A549 (cell line): ENCODE results near the gene COG3.

Experiments
- CBX8 ChIP-seq: fragments of 200-600 bp; sonication (generic); IDR thresholded peaks from 2 replicates; pipeline ENCODE4 v1.6.1; 2016
- CTCF ChIP-seq: fragments of >200 bp; sonication (Bioruptor Twin); formaldehyde crosslinking; IDR thresholded peaks from 3 replicates; pipeline ENCODE4 v1.5.1; 2016
- MAFK ChIP-seq: fragments of 450-650 bp; IDR thresholded peaks from 2 replicates; pipeline ENCODE4 v1.6.1; 2014; ENCODE audit not compliant: partially characterized antibody
- MYC ChIP-seq: IDR thresholded peaks from 2 replicates; pipeline ENCODE4 v1.6.1; 2012; ENCODE audit warnings: mild to moderate bottlenecking, inconsistent platforms, low read length, improper control_type of control experiment, borderline replicate concordance
- POLR2A ChIP-seq: IDR thresholded peaks from 2 replicates; pipeline ENCODE4 v1.6.1; 2012; ENCODE audit warnings: mild to moderate bottlenecking, low read length
- RAD21 ChIP-seq, 2 experiments: fragments of >200 bp in 1 of 2; sonication (Bioruptor Twin) in 1 of 2; formaldehyde crosslinking in 1 of 2; IDR thresholded peaks in 1 of 2; conservative IDR thresholded peaks in 1 of 2; 2 replicates in 1 of 2; 3 replicates in 1 of 2; pipeline ENCODE4 v1.6.1; 2012 to 2018; ENCODE audit warnings: inconsistent platforms in 1 of 2
- RCOR1 ChIP-seq: fragments of 150-350 bp; IDR thresholded peaks from 2 replicates; pipeline ENCODE4 v1.6.1; 2014; ENCODE audit warnings: antibody characterized with exemption, low read length, low read depth
- RFX5 ChIP-seq: fragments of 450-650 bp; IDR thresholded peaks from 2 replicates; pipeline ENCODE4 v1.7.1; 2014; ENCODE audit warnings: antibody characterized with exemption, mild to moderate bottlenecking, moderate library complexity
- ZFP36 ChIP-seq: fragments of 450-650 bp; IDR thresholded peaks from 2 replicates; pipeline ENCODE4 v1.6.1; 2014; ENCODE audit warnings: borderline replicate concordance; ENCODE audit not compliant: partially characterized antibody
- ZNF302 ChIP-seq: fragments of 250-450 bp; sonication (Bioruptor Pico); IDR thresholded peaks from 2 replicates; pipeline ENCODE4 v1.9.0; 2021; ENCODE audit warnings: inconsistent platforms, mild to moderate bottlenecking, moderate library complexity
- TF ChIP-seq, protein P1 (sequence below): fragments of 200-600 bp; sonication (generic); IDR thresholded peaks from 2 replicates; pipeline ENCODE4 v1.6.1; 2016; ENCODE audit warnings: antibody characterized with exemption, mild to moderate bottlenecking, moderate library complexity
- TF ChIP-seq, protein P2 (sequence below): fragments of >200 bp; sonication (Bioruptor Twin); formaldehyde crosslinking; IDR thresholded peaks from 3 replicates; pipeline ENCODE4 v1.6.1; 2016
- TF ChIP-seq, protein P3 (sequence below): IDR thresholded peaks from 2 replicates; pipeline ENCODE4 v1.6.1; 2012

GRCh38 chr13:45432737-45433380, 31.9 kb upstream of the COG3 start:
- TF ChIP-seq CTCF: no peak
- no peak for TF ChIP-seq RAD21 (conservative IDR thresholded peaks at IDR 0.05 in 1 of 2, IDR thresholded peaks at IDR 0.05 in 1 of 2)
- TF ChIP-seq, protein P1, sequence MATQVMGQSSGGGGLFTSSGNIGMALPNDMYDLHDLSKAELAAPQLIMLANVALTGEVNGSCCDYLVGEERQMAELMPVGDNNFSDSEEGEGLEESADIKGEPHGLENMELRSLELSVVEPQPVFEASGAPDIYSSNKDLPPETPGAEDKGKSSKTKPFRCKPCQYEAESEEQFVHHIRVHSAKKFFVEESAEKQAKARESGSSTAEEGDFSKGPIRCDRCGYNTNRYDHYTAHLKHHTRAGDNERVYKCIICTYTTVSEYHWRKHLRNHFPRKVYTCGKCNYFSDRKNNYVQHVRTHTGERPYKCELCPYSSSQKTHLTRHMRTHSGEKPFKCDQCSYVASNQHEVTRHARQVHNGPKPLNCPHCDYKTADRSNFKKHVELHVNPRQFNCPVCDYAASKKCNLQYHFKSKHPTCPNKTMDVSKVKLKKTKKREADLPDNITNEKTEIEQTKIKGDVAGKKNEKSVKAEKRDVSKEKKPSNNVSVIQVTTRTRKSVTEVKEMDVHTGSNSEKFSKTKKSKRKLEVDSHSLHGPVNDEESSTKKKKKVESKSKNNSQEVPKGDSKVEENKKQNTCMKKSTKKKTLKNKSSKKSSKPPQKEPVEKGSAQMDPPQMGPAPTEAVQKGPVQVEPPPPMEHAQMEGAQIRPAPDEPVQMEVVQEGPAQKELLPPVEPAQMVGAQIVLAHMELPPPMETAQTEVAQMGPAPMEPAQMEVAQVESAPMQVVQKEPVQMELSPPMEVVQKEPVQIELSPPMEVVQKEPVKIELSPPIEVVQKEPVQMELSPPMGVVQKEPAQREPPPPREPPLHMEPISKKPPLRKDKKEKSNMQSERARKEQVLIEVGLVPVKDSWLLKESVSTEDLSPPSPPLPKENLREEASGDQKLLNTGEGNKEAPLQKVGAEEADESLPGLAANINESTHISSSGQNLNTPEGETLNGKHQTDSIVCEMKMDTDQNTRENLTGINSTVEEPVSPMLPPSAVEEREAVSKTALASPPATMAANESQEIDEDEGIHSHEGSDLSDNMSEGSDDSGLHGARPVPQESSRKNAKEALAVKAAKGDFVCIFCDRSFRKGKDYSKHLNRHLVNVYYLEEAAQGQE: no peak
- no peak for TF ChIP-seq MAFK
- no peak for TF ChIP-seq ZNF302 (CRISPR knock-in tag)
- TF ChIP-seq RCOR1: no peak
- TF ChIP-seq, protein P2, sequence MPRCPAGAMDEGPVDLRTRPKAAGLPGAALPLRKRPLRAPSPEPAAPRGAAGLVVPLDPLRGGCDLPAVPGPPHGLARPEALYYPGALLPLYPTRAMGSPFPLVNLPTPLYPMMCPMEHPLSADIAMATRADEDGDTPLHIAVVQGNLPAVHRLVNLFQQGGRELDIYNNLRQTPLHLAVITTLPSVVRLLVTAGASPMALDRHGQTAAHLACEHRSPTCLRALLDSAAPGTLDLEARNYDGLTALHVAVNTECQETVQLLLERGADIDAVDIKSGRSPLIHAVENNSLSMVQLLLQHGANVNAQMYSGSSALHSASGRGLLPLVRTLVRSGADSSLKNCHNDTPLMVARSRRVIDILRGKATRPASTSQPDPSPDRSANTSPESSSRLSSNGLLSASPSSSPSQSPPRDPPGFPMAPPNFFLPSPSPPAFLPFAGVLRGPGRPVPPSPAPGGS: no peak
- no peak for TF ChIP-seq MYC
- TF ChIP-seq, protein P3, sequence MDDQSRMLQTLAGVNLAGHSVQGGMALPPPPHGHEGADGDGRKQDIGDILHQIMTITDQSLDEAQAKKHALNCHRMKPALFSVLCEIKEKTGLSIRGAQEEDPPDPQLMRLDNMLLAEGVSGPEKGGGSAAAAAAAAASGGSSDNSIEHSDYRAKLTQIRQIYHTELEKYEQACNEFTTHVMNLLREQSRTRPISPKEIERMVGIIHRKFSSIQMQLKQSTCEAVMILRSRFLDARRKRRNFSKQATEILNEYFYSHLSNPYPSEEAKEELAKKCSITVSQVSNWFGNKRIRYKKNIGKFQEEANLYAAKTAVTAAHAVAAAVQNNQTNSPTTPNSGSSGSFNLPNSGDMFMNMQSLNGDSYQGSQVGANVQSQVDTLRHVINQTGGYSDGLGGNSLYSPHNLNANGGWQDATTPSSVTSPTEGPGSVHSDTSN: no peak
- TF ChIP-seq RFX5: no peak
- no peak for TF ChIP-seq CBX8
- no peak for TF ChIP-seq ZFP36
- TF ChIP-seq POLR2A: no peak
